Transverse colon (tissue), 4 donors: ENCODE measurements around the gene PLEKHA6. TPM values are rescaled to one million over a fixed set of nuclear protein-coding genes. Genes with fewer than 3 reads are reported as not detected.

Source experiments
- DNase-seq: peaks from one replicate; pipeline ENCODE4 v3.0.0-alpha.2; 2019
- H3K27ac ChIP-seq, 4 donors: fragments of 200-600 bp; sonication (generic); 2 replicates each; pipeline ENCODE4 v1.5.1; 2016 to 2018; ENCODE audit warnings: inconsistent platforms in 4 of 4
- H3K27me3 ChIP-seq: fragments of 200-600 bp; sonication (generic); 2 replicates; pipeline ENCODE4 v1.5.1; 2017; ENCODE audit warnings: inconsistent platforms
- H3K36me3 ChIP-seq, 4 donors: fragments of 200-600 bp; sonication (generic); 2 replicates each; pipeline ENCODE4 v1.5.1; 2017 to 2019; ENCODE audit warnings: inconsistent platforms in 4 of 4
- H3K4me1 ChIP-seq, 4 donors: fragments of 200-600 bp; sonication (generic); 2 replicates each; pipeline ENCODE4 v1.5.1; 2017 to 2020; ENCODE audit warnings: inconsistent platforms in 4 of 4
- H3K4me3 ChIP-seq, 4 donors: fragments of 200-600 bp; sonication (generic); 1 replicate in 1 of 4; 2 replicates in 3 of 4; pipeline versions ENCODE4 v1.5.1 to v1.6.1; 2017 to 2019; ENCODE audit warnings: inconsistent platforms in 4 of 4
- H3K9me3 ChIP-seq, 2 donors: fragments of 200-600 bp; sonication (generic); 2 replicates each; pipeline ENCODE4 v1.5.1; 2017 to 2019; ENCODE audit warnings: inconsistent platforms in 2 of 2
- EP300 ChIP-seq: sonication (generic); formaldehyde crosslinking; IDR thresholded peaks from one replicate; pipeline ENCODE4 v1.6.1; 2017; ENCODE audit warnings: antibody characterized with exemption, low read depth
- POLR2A ChIP-seq: fragments of 450-650 bp; IDR thresholded peaks from one replicate; pipeline ENCODE4 v1.6.1; 2016; ENCODE audit warnings: antibody characterized with exemption, mild to moderate bottlenecking, moderate library complexity
- POLR2AphosphoS5 ChIP-seq, 3 donors: sonication (generic); formaldehyde crosslinking; IDR thresholded peaks; one replicate each; pipeline ENCODE4 v1.6.1; 2016; ENCODE audit warnings: antibody characterized with exemption in 3 of 3
- WGBS, 2 donors: methylation state at CpG; one replicate each; pipeline ENCODE4 v1.1.5; 2018; ENCODE audit warnings: low coverage in 1 of 2; 5-methylcytosine and 5-hydroxymethylcytosine counted together
- in situ Hi-C, 4 donors: fragments of 200-750 bp; cut with MboI; loops; one replicate each; pipeline versions ENCODE4 v1.15.0 to v1.15.1; 2017; ENCODE audit warnings: low sequenced_read_pairs in 3 of 4, low pct_ligation_motif_present in 1 of 4, low pct_unique_long_range_greater_than_20kb in 1 of 4
- intact Hi-C: fragments of 100-400 bp; cut with DNase I; formaldehyde crosslinking; loops from one replicate; pipeline ENCODE4 v1.15.1; 2023; ENCODE audit warnings: low total_unique reads
- total RNA-seq, 4 donors: library from RNA; depleted of rRNA; stranded (reverse); fragments of >200 nt; gene quantifications; one replicate each; pipeline ENCODE4 v1.1.0, GENCODE V29; 2016
- TF ChIP-seq, protein P1 (sequence below), 5 experiments: fragments of 200-600 bp in 3 of 5; fragments of 450-650 bp in 2 of 5; sonication (generic) in 3 of 5; IDR thresholded peaks; 1 replicate in 2 of 5; 2 replicates in 3 of 5; pipeline ENCODE4 v1.5.1; 2016 to 2017; ENCODE audit warnings: antibody characterized with exemption in 5 of 5, inconsistent platforms in 3 of 5, mild to moderate bottlenecking in 2 of 5, moderate library complexity in 1 of 5

The PLEKHA6 gene
- total RNA-seq, result 100 to 1,000 TPM in 1 of 4 donors, 10 to 100 TPM in 3; 58.7 to 209 (median 97.9) TPM

- in situ Hi-C loops, result loop anchor here (5.0 to 25.0 kb wide), 6 partner anchors 92 to 497 kb away; partner anchors contain the start of genes REN (in 4 of the 4) and SNRPE (in 3 of the 4)
- H3K9me3 ChIP-seq, result no peaks in the 10 kb centered on the region
- no peak for DNase-seq
- peaks cover 6 to 20% (median 14%) of the 10 kb centered on the region in 4 donors for H3K4me1 ChIP-seq
- TF ChIP-seq EP300 (no peak), POLR2A (no peak), POLR2AphosphoS5 (IDR thresholded peaks at IDR 0.05) (no peak)
- TF ChIP-seq, protein P1, sequence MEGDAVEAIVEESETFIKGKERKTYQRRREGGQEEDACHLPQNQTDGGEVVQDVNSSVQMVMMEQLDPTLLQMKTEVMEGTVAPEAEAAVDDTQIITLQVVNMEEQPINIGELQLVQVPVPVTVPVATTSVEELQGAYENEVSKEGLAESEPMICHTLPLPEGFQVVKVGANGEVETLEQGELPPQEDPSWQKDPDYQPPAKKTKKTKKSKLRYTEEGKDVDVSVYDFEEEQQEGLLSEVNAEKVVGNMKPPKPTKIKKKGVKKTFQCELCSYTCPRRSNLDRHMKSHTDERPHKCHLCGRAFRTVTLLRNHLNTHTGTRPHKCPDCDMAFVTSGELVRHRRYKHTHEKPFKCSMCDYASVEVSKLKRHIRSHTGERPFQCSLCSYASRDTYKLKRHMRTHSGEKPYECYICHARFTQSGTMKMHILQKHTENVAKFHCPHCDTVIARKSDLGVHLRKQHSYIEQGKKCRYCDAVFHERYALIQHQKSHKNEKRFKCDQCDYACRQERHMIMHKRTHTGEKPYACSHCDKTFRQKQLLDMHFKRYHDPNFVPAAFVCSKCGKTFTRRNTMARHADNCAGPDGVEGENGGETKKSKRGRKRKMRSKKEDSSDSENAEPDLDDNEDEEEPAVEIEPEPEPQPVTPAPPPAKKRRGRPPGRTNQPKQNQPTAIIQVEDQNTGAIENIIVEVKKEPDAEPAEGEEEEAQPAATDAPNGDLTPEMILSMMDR (IDR thresholded peaks at IDR 0.05), result peak in 2 of 5 experiments; percentile 11 to 15
- no peak within 1 kb of the TSS for H3K4me3 ChIP-seq
- 42% methylated on average over 8 of the region's 20 CpGs; no CpG with 5 or more reads in 1 of the 2 donors for WGBS, 2 donors
- H3K36me3 ChIP-seq, result no peaks in the 10 kb centered on the region
- H3K27ac ChIP-seq, result peak within 1 kb of the TSS in 1 of 4 donors; percentile 30
- no peaks in the 10 kb centered on the region for H3K27me3 ChIP-seq
- intact Hi-C loops, result no loop called here
Observed at GRCh38 chr1:204359474-204360255, at the start of gene PLEKHA6. TSS of gene PLEKHA6 (minus strand) at chr1:204359929. CDS start at chr1:204273727, 86,202 bp downstream.

DNA sequence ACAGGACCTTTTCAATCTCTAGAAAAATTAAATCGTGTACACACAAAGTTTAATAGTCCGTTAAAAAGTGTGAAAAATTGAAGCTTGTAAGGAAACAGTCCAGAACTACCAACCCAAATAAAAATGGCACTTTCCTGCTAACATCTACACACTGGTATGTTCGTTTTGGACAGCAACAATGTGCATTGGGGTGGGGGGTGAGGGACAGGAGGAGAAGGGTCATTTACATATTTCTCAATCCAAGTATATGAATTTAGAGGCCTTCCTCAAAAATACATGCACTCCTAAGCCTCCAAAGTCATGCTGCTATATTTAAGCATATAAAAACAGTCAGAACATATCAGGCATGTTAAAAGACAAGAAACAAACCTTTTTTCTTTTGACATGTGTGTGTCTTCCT, 49.4 kb upstream of the PLEKHA6 start:
- Histone ChIP-seq H3K27ac (peak overlapping the region; percentile 97 to 100 (median 100)), H3K9me3 (no peaks in the 10 kb centered on the region), H3K27me3 (no peaks in the 10 kb centered on the region), H3K4me1 (peaks cover 19 to 42% (median 36%) of the 10 kb centered on the region in 4 donors), H3K36me3 (peaks cover 0 to 21% (median 7%) of the 10 kb centered on the region in 4 donors), H3K4me3 (peak overlapping the region; percentile 63 to 94 (median 82))
- intact Hi-C loops, result no loop called here
- TF ChIP-seq, protein P1 (IDR thresholded peaks at IDR 0.05), result no peak
- TF ChIP-seq EP300 (no peak), POLR2A (no peak), POLR2AphosphoS5 (IDR thresholded peaks at IDR 0.05) (no peak)
- DNase-seq, result no peak
- 0 to 1% methylated on average over 3 of the region's 3 CpGs for WGBS, 2 donors
- in situ Hi-C loops, result no loop called here

GRCh38 chr1:204408602-204409001, 48.9 kb upstream of the PLEKHA6 start:
- 0% methylated on average over 1 of the region's 1 CpG for WGBS, 2 donors
- intact Hi-C loops (no loop called here), in situ Hi-C loops (no loop called here)
- Histone ChIP-seq H3K36me3 (peaks cover 0 to 26% (median 10%) of the 10 kb centered on the region in 4 donors), H3K4me3 (peak overlapping the region; percentile 63 to 94 (median 82)), H3K4me1 (peaks cover 19 to 43% (median 36%) of the 10 kb centered on the region in 4 donors), H3K27me3 (no peaks in the 10 kb centered on the region), H3K27ac (peak overlapping the region; percentile 97 to 100 (median 100)), H3K9me3 (no peaks in the 10 kb centered on the region)
- no peak for DNase-seq
- TF ChIP-seq POLR2A (no peak), EP300 (no peak), POLR2AphosphoS5 (IDR thresholded peaks at IDR 0.05) (no peak)
- TF ChIP-seq, protein P1 (IDR thresholded peaks at IDR 0.05), result no peak

GRCh38 chr1:204408074-204408507, 48.4 kb upstream of the PLEKHA6 start:
- Histone ChIP-seq H3K27ac (peak overlapping the region; percentile 97 to 100 (median 100)), H3K27me3 (no peaks in the 10 kb centered on the region), H3K9me3 (no peaks in the 10 kb centered on the region), H3K4me3 (peak overlapping the region; percentile 63 to 94 (median 82)), H3K36me3 (peaks cover 0 to 30% (median 11%) of the 10 kb centered on the region in 4 donors), H3K4me1 (peaks cover 19 to 43% (median 36%) of the 10 kb centered on the region in 4 donors)
- in situ Hi-C loops, result no loop called here
- TF ChIP-seq, protein P1 (IDR thresholded peaks at IDR 0.05), result no peak
- TF ChIP-seq POLR2AphosphoS5 (IDR thresholded peaks at IDR 0.05) (no peak), EP300 (no peak)
- 0% methylated on average over 2 of the region's 2 CpGs for WGBS, 2 donors
- intact Hi-C loops, result no loop called here
- DNase-seq, result peak; percentile 73
